K562 (cell line): Measurements from ENCODE around the gene SLC25A11. TPM values are rescaled to one million over a fixed set of nuclear protein-coding genes. Genes with fewer than 3 reads are reported as not detected.

Experiments
- ATAC-seq: fragments of 200-7000 bp; cut with Tn5 transposase; 3 replicates; pipeline ENCODE4 v1.9.1; 2020; ENCODE audit warnings: moderate library complexity
- BruUV-seq: library from RNA; stranded (reverse); fragments of 400-500 nt; replicated peaks from 2 replicates; lab custom pipeline; 2021; lab: Mats Ljungman, UMichigan
- CTCF ChIA-PET: fragments of 300-600 bp; formaldehyde crosslinking; extraction: SDS; loops from one replicate; lab custom pipeline; 2021; ENCODE audit warnings: low intra/inter-chr PET ratio; lab: Yijun Ruan, JAX
- POLR2A ChIA-PET: fragments of 300-600, 350-650 bp; sonication (Branson Sonifier 250); formaldehyde crosslinking; extraction: SDS; loops from one replicate; lab custom pipeline; 2021; ENCODE audit warnings: antibody characterized with exemption, inconsistent platforms; lab: Yijun Ruan, JAX
- DNase-seq, 4 experiments: peaks; one replicate each; pipeline versions ENCODE4 v3.0.0 to v3.0.0-alpha.2; 2011 to 2018; ENCODE audit warnings: low spot score in 3 of 4, mixed read lengths in 3 of 4; ENCODE audit errors: extremely low read depth in 1 of 4
- FAIRE-seq: peaks from 2 replicates; lab custom pipeline; 2011; peaks lifted over from hg19 to GRCh38; lab: Jason Lieb, UNC
- H2AFZ ChIP-seq: 2 replicates; pipeline ENCODE4 v1.6.0; 2011; ENCODE audit warnings: low read depth, low read length, control low read depth, inconsistent platforms
- H3K27ac ChIP-seq: fragments of 200-600 bp; 3 replicates; pipeline ENCODE4 v1.8.0; 2011; ENCODE audit warnings: low read depth, mild to moderate bottlenecking, control low read depth, inconsistent platforms, low read length, moderate library complexity, mixed read lengths; ENCODE audit errors: extremely low read depth
- H3K27me3 ChIP-seq, 2 experiments: fragments of 300-600 bp in 1 of 2; 2 replicates in 1 of 2; 3 replicates in 1 of 2; pipeline versions ENCODE4 v1.6.0 to v1.8.0; 2011; ENCODE audit warnings: inconsistent platforms in 2 of 2, low read length in 2 of 2, mild to moderate bottlenecking in 1 of 2, mixed read lengths in 1 of 2, moderate library complexity in 1 of 2; ENCODE audit not compliant: control insufficient read depth in 2 of 2, insufficient read depth in 2 of 2
- H3K36me3 ChIP-seq: fragments of 300-600 bp; 3 replicates; pipeline ENCODE4 v1.8.0; 2011; ENCODE audit warnings: mild to moderate bottlenecking, low read length, inconsistent platforms; ENCODE audit not compliant: control insufficient read depth, insufficient read depth
- H3K4me1 ChIP-seq, 2 experiments: fragments of 200-600 bp in 1 of 2; replicated peaks in 1 of 2; 2 replicates in 1 of 2; 3 replicates in 1 of 2; pipeline versions ENCODE4 v1.5.1 to v1.8.0; 2011; ENCODE audit warnings: inconsistent platforms in 2 of 2, low read length in 2 of 2, mild to moderate bottlenecking in 1 of 2, mixed read lengths in 1 of 2, moderate library complexity in 1 of 2; ENCODE audit not compliant: control insufficient read depth in 2 of 2, insufficient read depth in 2 of 2
- H3K4me2 ChIP-seq: 2 replicates; pipeline ENCODE4 v1.6.1; 2011; ENCODE audit warnings: low read length, control low read depth, inconsistent platforms, mixed read lengths; ENCODE audit not compliant: insufficient read depth
- H3K4me3 ChIP-seq: fragments of 200-600 bp; sonication (generic), shearing (Covaris generic); 2 replicates; pipeline ENCODE4 v1.5.1; 2016; ENCODE audit warnings: control low read depth, inconsistent platforms
- H3K79me2 ChIP-seq: fragments of 200-600 bp; 3 replicates; pipeline ENCODE4 v1.8.0; 2011; ENCODE audit warnings: low read length, inconsistent platforms; ENCODE audit not compliant: control insufficient read depth, insufficient read depth
- H3K9ac ChIP-seq, 2 experiments: 2 replicates each; pipeline versions ENCODE4 v1.6.0 to v1.6.1; 2011; ENCODE audit warnings: low read depth in 2 of 2, low read length in 2 of 2, control low read depth in 1 of 2, inconsistent platforms in 1 of 2, mild to moderate bottlenecking in 1 of 2, mixed read lengths in 1 of 2; ENCODE audit not compliant: insufficient read depth in 1 of 2
- H3K9me1 ChIP-seq: one replicate; pipeline ENCODE4 v1.6.0; 2011; ENCODE audit warnings: inconsistent platforms, mild to moderate bottlenecking, low read length, moderate library complexity; ENCODE audit not compliant: control insufficient read depth, insufficient read depth
- H3K9me3 ChIP-seq: replicated peaks from 2 replicates; pipeline ENCODE4 v1.5.1; 2011; ENCODE audit warnings: low read depth, low read length, inconsistent platforms; ENCODE audit not compliant: control insufficient read depth, insufficient read depth
- H4K20me1 ChIP-seq: replicated peaks from 2 replicates; pipeline ENCODE4 v1.6.1; 2011; ENCODE audit warnings: low read length, inconsistent platforms, mixed read lengths; ENCODE audit not compliant: control insufficient read depth, insufficient read depth
- CREM ChIP-seq: IDR thresholded peaks from 2 replicates; pipeline ENCODE4 v1.6.1; 2014; ENCODE audit warnings: antibody characterized with exemption, low read depth
- EP400 ChIP-seq: fragments of 450-650 bp; IDR thresholded peaks from 2 replicates; pipeline ENCODE4 v1.6.1; 2017; ENCODE audit warnings: antibody characterized with exemption, mild to moderate bottlenecking, moderate library complexity
- MCM2 ChIP-seq: fragments of 450-650 bp; IDR thresholded peaks from 2 replicates; pipeline ENCODE4 v1.6.1; 2017; ENCODE audit warnings: low read depth, mild to moderate bottlenecking
- NR1H2 ChIP-seq: sonication (generic); formaldehyde crosslinking; IDR thresholded peaks from 2 replicates; pipeline ENCODE4 v1.4.0; 2020; ENCODE audit warnings: mild to moderate bottlenecking, missing genetic modification reagents
- NR4A1 ChIP-seq, 2 experiments: fragments of 250-450 bp in 1 of 2; fragments of 450-650 bp in 1 of 2; sonication (Bioruptor Pico) in 1 of 2; IDR thresholded peaks; 2 replicates each; pipeline versions ENCODE4 v1.4.0 to v1.6.1; 2016 to 2020; ENCODE audit warnings: mild to moderate bottlenecking in 2 of 2, missing compliant biosample characterization in 1 of 2, missing genetic modification characterization in 1 of 2, moderate library complexity in 1 of 2
- ZNF263 ChIP-seq: sonication (generic); formaldehyde crosslinking; IDR thresholded peaks from 2 replicates; pipeline ENCODE4 v1.8.0; 2022; ENCODE audit warnings: mild to moderate bottlenecking, missing genetic modification reagents, borderline replicate concordance
- WGBS: fragments of 100-300 bp; shearing (Covaris generic); methylation state at CpG from one replicate; pipeline ENCODE4 v1.1.6; 2016; ENCODE audit warnings: low coverage, mixed read lengths; ENCODE audit not compliant: insufficient coverage; ENCODE audit errors: missing lambda C conversion rate; 5-methylcytosine and 5-hydroxymethylcytosine counted together
- in situ Hi-C: fragments of 300-500 bp; cut with MboI; formaldehyde crosslinking; loops from 4 replicates; pipeline ENCODE4 v1.15.0; 2018; ENCODE audit warnings: inconsistent platforms, mixed read lengths
- intact Hi-C: fragments of 100-400 bp; cut with micrococcal nuclease; formaldehyde crosslinking; loops from 2 replicates; pipeline ENCODE4 v1.14.2; 2022
- polyA plus RNA-seq, 8 experiments: library from polyadenylated mRNA; depleted of rRNA in 4 of 8; stranded (reverse) in 5 of 8; unstranded in 3 of 8; fragments of >200 nt; fragmentation: Nextera tagmentation in 2 of 8; fragmentation: Illumina TruSeq in 1 of 8; extraction: Ambion mirVana in 2 of 8; extraction: Trizol in 1 of 8; gene quantifications; 2 replicates each; pipeline versions ENCODE4 v1.2.1 to v1.2.3, GENCODE V29; 2011 to 2014; ENCODE audit warnings: inconsistent platforms in 1 of 8, missing spikeins in 1 of 8
- total RNA-seq, 7 experiments: library from RNA; depleted of rRNA in 6 of 7; stranded (reverse); fragments of >200 nt in 6 of 7; fragmentation: Illumina TruSeq in 2 of 7; extraction: Trizol in 2 of 7; gene quantifications; 2 replicates each; pipeline versions ENCODE4 v1.2.1 to v1.2.3, GENCODE V29; 2011 to 2021; ENCODE audit warnings: low replicate concordance in 1 of 7
- TF ChIP-seq, protein P1 (sequence below): IDR thresholded peaks from 3 replicates; pipeline ENCODE4 v1.6.1; 2011; ENCODE audit warnings: borderline replicate concordance, mild to moderate bottlenecking, moderate library complexity; ENCODE audit not compliant: insufficient read length; ENCODE audit errors: extremely low read depth
- TF ChIP-seq, protein P2 (sequence below): fragments of 200-400 bp; formaldehyde crosslinking; IDR thresholded peaks from 2 replicates; pipeline ENCODE4 v1.6.1; 2017; ENCODE audit warnings: mild to moderate bottlenecking, low read depth, low read length, moderate library complexity
- TF ChIP-seq, protein P3 (sequence below): sonication (generic); formaldehyde crosslinking; IDR thresholded peaks from 2 replicates; pipeline ENCODE4 v1.8.0; 2022; ENCODE audit warnings: mild to moderate bottlenecking, missing genetic modification reagents
- TF ChIP-seq, protein P4 (sequence below): sonication (generic); formaldehyde crosslinking; IDR thresholded peaks from 2 replicates; pipeline ENCODE4 v1.9.0; 2022; ENCODE audit warnings: mild to moderate bottlenecking, missing genetic modification reagents

SLC25A11 gene
- total and polyA plus RNA-seq, 9 of the 15 experiments (the other 6 are each of a cell fraction or from before 2014, with no cell fraction given), result 3.1 to 56.7 (median 32.9) TPM

DNA sequence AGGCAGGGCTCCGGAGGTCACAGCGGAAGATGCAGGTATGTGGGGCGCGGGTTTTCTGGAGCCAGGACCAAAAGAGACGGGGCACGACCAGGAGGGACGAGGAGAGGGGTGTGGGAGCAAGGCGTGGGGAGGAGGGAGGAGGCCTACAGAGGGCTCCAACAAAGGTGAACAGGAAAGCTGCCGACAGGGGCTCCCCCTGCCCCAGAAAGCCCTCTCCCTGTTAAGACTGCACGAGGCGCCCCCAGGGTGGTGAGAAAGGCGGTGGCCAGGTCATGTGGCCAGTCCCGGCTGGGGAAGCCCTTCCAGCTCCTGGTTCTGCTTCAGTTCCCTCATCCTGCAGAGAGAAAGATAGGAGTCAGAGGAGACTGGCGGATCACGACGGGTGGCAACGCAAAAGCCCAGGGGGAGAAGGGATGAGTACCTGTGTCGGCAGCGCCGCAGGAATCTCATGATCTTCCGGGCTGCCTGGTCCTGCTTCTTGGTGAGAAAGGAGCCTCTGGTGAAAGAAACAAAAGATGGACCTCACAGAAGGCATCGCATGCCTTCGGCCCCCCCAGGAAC is 28.7 kb upstream of the SLC25A11 start:
- TSS peak; percentile 65 for BruUV-seq
- peak overlapping the region; percentile 89 for H3K4me2 ChIP-seq
- CTCF ChIA-PET, result no interaction called here
- H3K9me1 ChIP-seq, result no peaks in the 10 kb centered on the region
- peaks cover 23 to 25% of the 10 kb centered on the region in 2 experiments for H3K4me1 ChIP-seq
- FAIRE-seq, result no peak
- POLR2A ChIA-PET, result interaction anchor here (0.6 to 1.4 kb wide), 6 partner anchors 11 to 865 kb away, joined by 3 to 8 read pairs (median 6); partner anchors contain the start of gene CAMTA2
- peak overlapping the region; percentile 89 to 94 for H3K9ac ChIP-seq
- DNase-seq, result peak in 3 of 4 experiments; percentile 16 to 22 (median 22)
- H4K20me1 ChIP-seq, result no peaks in the 10 kb centered on the region
- peaks cover 26% of the 10 kb centered on the region for H3K79me2 ChIP-seq
- H3K36me3 ChIP-seq, result peaks cover 53% of the 10 kb centered on the region; the same call in 2 of the 3 replicates
- H2AFZ ChIP-seq, result no peak overlapping the region
- no peaks in the 10 kb centered on the region for H3K9me3 ChIP-seq
- H3K27ac ChIP-seq, result peak overlapping the region; percentile 95
- in situ Hi-C loops, result no loop called here
- peak overlapping the region; percentile 70 for H3K4me3 ChIP-seq
- 47% methylated on average over 7 of the region's 23 CpGs for WGBS
- H3K27me3 ChIP-seq, result no peaks in the 10 kb centered on the region
- ATAC-seq, result no peak
- intact Hi-C loops, result loop anchor here (10.0 kb wide), 1 partner anchor 64 kb away; the partner anchor contains the start of gene CHRNE
- TF ChIP-seq NR4A1 (CRISPR knock-in tag; IDR thresholded peaks at IDR 0.05) (no peak), NR4A1 (tag; IDR thresholded peaks at IDR 0.05) (no peak), NR1H2 (CRISPR knock-in tag) (no peak), ZNF263 (peak; percentile 75), MCM2 (no peak), CREM (no peak), EP400 (no peak)
- TF ChIP-seq, protein P1, sequence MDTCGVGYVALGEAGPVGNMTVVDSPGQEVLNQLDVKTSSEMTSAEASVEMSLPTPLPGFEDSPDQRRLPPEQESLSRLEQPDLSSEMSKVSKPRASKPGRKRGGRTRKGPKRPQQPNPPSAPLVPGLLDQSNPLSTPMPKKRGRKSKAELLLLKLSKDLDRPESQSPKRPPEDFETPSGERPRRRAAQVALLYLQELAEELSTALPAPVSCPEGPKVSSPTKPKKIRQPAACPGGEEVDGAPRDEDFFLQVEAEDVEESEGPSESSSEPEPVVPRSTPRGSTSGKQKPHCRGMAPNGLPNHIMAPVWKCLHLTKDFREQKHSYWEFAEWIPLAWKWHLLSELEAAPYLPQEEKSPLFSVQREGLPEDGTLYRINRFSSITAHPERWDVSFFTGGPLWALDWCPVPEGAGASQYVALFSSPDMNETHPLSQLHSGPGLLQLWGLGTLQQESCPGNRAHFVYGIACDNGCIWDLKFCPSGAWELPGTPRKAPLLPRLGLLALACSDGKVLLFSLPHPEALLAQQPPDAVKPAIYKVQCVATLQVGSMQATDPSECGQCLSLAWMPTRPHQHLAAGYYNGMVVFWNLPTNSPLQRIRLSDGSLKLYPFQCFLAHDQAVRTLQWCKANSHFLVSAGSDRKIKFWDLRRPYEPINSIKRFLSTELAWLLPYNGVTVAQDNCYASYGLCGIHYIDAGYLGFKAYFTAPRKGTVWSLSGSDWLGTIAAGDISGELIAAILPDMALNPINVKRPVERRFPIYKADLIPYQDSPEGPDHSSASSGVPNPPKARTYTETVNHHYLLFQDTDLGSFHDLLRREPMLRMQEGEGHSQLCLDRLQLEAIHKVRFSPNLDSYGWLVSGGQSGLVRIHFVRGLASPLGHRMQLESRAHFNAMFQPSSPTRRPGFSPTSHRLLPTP, result no peak
- TF ChIP-seq, protein P2, sequence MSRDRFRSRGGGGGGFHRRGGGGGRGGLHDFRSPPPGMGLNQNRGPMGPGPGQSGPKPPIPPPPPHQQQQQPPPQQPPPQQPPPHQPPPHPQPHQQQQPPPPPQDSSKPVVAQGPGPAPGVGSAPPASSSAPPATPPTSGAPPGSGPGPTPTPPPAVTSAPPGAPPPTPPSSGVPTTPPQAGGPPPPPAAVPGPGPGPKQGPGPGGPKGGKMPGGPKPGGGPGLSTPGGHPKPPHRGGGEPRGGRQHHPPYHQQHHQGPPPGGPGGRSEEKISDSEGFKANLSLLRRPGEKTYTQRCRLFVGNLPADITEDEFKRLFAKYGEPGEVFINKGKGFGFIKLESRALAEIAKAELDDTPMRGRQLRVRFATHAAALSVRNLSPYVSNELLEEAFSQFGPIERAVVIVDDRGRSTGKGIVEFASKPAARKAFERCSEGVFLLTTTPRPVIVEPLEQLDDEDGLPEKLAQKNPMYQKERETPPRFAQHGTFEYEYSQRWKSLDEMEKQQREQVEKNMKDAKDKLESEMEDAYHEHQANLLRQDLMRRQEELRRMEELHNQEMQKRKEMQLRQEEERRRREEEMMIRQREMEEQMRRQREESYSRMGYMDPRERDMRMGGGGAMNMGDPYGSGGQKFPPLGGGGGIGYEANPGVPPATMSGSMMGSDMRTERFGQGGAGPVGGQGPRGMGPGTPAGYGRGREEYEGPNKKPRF, result no peak
- TF ChIP-seq, protein P3, sequence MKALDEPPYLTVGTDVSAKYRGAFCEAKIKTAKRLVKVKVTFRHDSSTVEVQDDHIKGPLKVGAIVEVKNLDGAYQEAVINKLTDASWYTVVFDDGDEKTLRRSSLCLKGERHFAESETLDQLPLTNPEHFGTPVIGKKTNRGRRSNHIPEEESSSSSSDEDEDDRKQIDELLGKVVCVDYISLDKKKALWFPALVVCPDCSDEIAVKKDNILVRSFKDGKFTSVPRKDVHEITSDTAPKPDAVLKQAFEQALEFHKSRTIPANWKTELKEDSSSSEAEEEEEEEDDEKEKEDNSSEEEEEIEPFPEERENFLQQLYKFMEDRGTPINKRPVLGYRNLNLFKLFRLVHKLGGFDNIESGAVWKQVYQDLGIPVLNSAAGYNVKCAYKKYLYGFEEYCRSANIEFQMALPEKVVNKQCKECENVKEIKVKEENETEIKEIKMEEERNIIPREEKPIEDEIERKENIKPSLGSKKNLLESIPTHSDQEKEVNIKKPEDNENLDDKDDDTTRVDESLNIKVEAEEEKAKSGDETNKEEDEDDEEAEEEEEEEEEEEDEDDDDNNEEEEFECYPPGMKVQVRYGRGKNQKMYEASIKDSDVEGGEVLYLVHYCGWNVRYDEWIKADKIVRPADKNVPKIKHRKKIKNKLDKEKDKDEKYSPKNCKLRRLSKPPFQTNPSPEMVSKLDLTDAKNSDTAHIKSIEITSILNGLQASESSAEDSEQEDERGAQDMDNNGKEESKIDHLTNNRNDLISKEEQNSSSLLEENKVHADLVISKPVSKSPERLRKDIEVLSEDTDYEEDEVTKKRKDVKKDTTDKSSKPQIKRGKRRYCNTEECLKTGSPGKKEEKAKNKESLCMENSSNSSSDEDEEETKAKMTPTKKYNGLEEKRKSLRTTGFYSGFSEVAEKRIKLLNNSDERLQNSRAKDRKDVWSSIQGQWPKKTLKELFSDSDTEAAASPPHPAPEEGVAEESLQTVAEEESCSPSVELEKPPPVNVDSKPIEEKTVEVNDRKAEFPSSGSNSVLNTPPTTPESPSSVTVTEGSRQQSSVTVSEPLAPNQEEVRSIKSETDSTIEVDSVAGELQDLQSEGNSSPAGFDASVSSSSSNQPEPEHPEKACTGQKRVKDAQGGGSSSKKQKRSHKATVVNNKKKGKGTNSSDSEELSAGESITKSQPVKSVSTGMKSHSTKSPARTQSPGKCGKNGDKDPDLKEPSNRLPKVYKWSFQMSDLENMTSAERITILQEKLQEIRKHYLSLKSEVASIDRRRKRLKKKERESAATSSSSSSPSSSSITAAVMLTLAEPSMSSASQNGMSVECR (CRISPR knock-in tag), result no peak
- TF ChIP-seq, protein P4, sequence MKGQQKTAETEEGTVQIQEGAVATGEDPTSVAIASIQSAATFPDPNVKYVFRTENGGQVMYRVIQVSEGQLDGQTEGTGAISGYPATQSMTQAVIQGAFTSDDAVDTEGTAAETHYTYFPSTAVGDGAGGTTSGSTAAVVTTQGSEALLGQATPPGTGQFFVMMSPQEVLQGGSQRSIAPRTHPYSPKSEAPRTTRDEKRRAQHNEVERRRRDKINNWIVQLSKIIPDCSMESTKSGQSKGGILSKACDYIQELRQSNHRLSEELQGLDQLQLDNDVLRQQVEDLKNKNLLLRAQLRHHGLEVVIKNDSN (CRISPR knock-in tag), result peak; percentile 13; the same call in 1 of the 2 replicates
